ENCODE measurements around the gene RELT. TPM values are rescaled to one million over a fixed set of nuclear protein-coding genes. Genes with fewer than 3 reads are reported as not detected.
A peak's percentile ranks its signal among the peaks of the same experiment; 100 is the strongest.

The RELT gene
- total and polyA plus RNA-seq, 9 of the 15 experiments (the other 6 are each of a cell fraction or from before 2014, with no cell fraction given): 1.1 to 20.2 (median 7.4) TPM

GRCh38 chr11:73404048-73404447, 27.8 kb downstream of the RELT start (continued):
- TF ChIP-seq PBX2 (CRISPR knock-in tag; IDR thresholded peaks at IDR 0.05; ENCODE audit: low read depth) (no peak), PBX2 (tag; conservative IDR thresholded peaks at IDR 0.05; ENCODE audit: low read depth) (peak; percentile 27), ETV5 (CRISPR knock-in tag; IDR thresholded peaks at IDR 0.05; ENCODE audit: low read depth) (no peak), U2AF1 (optimal IDR thresholded peaks at IDR 0.05; ENCODE audit: low read depth, low read length) (no peak), ZBTB17 (CRISPR knock-in tag; IDR thresholded peaks at IDR 0.05) (no peak), ZBTB26 (CRISPR knock-in tag; IDR thresholded peaks at IDR 0.05) (no peak), PCBP1 (IDR thresholded peaks at IDR 0.05; ENCODE audit: low read depth, low read length, poor library complexity, severe bottlenecking) (no peak), FUS (optimal IDR thresholded peaks at IDR 0.05; ENCODE audit: low read depth, low read length) (no peak), SMARCE1 (IDR thresholded peaks at IDR 0.05) (no peak), HMBOX1 (IDR thresholded peaks at IDR 0.05) (no peak), ZKSCAN3 (CRISPR knock-in tag; IDR thresholded peaks at IDR 0.05) (no peak), ZFX (CRISPR knock-in tag; IDR thresholded peaks at IDR 0.05) (no peak), SNRNP70 (optimal IDR thresholded peaks at IDR 0.05; ENCODE audit: low read depth, low read length) (no peak), ZNF589 (CRISPR knock-in tag; IDR thresholded peaks at IDR 0.05; ENCODE audit: low read depth) (no peak), ATF7 (IDR thresholded peaks at IDR 0.05) (0 out of 2 replicates have a peak, but pooled peaks have one; percentile 11), E2F1 (CRISPR knock-in tag; IDR thresholded peaks at IDR 0.05) (no peak), SIN3A (IDR thresholded peaks at IDR 0.05; ENCODE audit: borderline replicate concordance in 2 of 2, control insufficient read depth in 1 of 2, low read depth in 2 of 2, low read length in 2 of 2) (no peak)

All from K562 (cell line).